ENCODE results near the gene ATOSB.

The ATOSB gene

GRCh38 chr9:35078066-35078465 lies 37.6 kb downstream of the ATOSB start:
- no peak for TF ChIP-seq CTCF (IDR thresholded peaks at IDR 0.05)
- TF ChIP-seq ZFX (IDR thresholded peaks at IDR 0.05; ENCODE audit: borderline replicate concordance), result no peak
- H3K27ac ChIP-seq, result peak overlapping the region; percentile 95; the same call in 1 of the 2 replicates

- no peak for TF ChIP-seq ZFX (IDR thresholded peaks at IDR 0.05; ENCODE audit: borderline replicate concordance)
- no peak overlapping the region for H3K27ac ChIP-seq
Observed at GRCh38 chr9:35076848-35077247, 38.8 kb downstream of the ATOSB start.

GRCh38 chr9:35075358-35075757 lies 40.3 kb downstream of the ATOSB start:
- H3K27ac ChIP-seq, result no peak overlapping the region
- TF ChIP-seq CTCF (IDR thresholded peaks at IDR 0.05), result no peak
- TF ChIP-seq ZFX (IDR thresholded peaks at IDR 0.05; ENCODE audit: borderline replicate concordance), result no peak

GRCh38 chr9:35074791-35075190 lies 40.9 kb downstream of the ATOSB start:
- no peak overlapping the region for H3K27ac ChIP-seq
- TF ChIP-seq CTCF (IDR thresholded peaks at IDR 0.05), result no peak
- TF ChIP-seq ZFX (IDR thresholded peaks at IDR 0.05; ENCODE audit: borderline replicate concordance), result no peak

GRCh38 chr9:35074141-35074540 lies 41.5 kb downstream of the ATOSB start:
- H3K27ac ChIP-seq, result 0 out of 2 replicates have a peak overlapping the region, but pooled peaks have one; percentile 99
- TF ChIP-seq ZFX (IDR thresholded peaks at IDR 0.05; ENCODE audit: borderline replicate concordance) (no peak), CTCF (IDR thresholded peaks at IDR 0.05) (no peak)

GRCh38 chr9:35073279-35073612 lies 42.4 kb downstream of the ATOSB start:
- no peak for TF ChIP-seq ZFX (IDR thresholded peaks at IDR 0.05; ENCODE audit: borderline replicate concordance)
- no peak for TF ChIP-seq CTCF (IDR thresholded peaks at IDR 0.05)
- peak overlapping the region; percentile 99 for H3K27ac ChIP-seq

GRCh38 chr9:35072461-35073278 lies 43.0 kb downstream of the ATOSB start, which contains the start of gene VCP:
TSS of gene VCP (minus strand) at chr9:35072625. CDS start at chr9:35072353, 272 bp downstream.
- H3K27ac ChIP-seq, result peak within 1 kb of the TSS; percentile 99
- TF ChIP-seq CTCF (IDR thresholded peaks at IDR 0.05), result no peak
- no peak for TF ChIP-seq ZFX (IDR thresholded peaks at IDR 0.05; ENCODE audit: borderline replicate concordance)

All from 22Rv1 (cell line).